Osteoblast (primary cell): Measurements from ENCODE around the gene SEC63. TPM values are rescaled to one million over a fixed set of nuclear protein-coding genes. Genes with fewer than 3 reads are reported as not detected.
"Not testable (repeated sequence)": the region's sequence is repeated elsewhere in the genome, so short reads cannot be mapped to it uniquely, and the experiment has no call there.

Experiments
- DNase-seq: peaks from one replicate; pipeline ENCODE4 v3.0.0; 2011; ENCODE audit warnings: low spot score, mixed read lengths; ENCODE audit not compliant: insufficient read length; ENCODE audit errors: missing footprints
- H2AFZ ChIP-seq: 2 replicates; pipeline ENCODE4 v1.6.0; 2011; ENCODE audit warnings: mild to moderate bottlenecking, low read length
- H3K27ac ChIP-seq: 2 replicates; pipeline ENCODE4 v1.5.1; 2011; ENCODE audit warnings: mild to moderate bottlenecking, low read depth, low read length, moderate library complexity
- H3K27me3 ChIP-seq: 2 replicates; pipeline ENCODE4 v1.6.0; 2012; ENCODE audit warnings: mild to moderate bottlenecking, control low read depth, inconsistent platforms, low read length, moderate library complexity; ENCODE audit not compliant: insufficient read depth
- H3K36me3 ChIP-seq: 2 replicates; pipeline ENCODE4 v1.5.1; 2011; ENCODE audit warnings: mild to moderate bottlenecking, low read length, control low read depth, moderate library complexity; ENCODE audit not compliant: insufficient read depth
- H3K4me1 ChIP-seq: 2 replicates; pipeline ENCODE4 v1.5.1; 2011; ENCODE audit warnings: mild to moderate bottlenecking, low read length, control low read depth, moderate library complexity; ENCODE audit not compliant: insufficient read depth
- H3K4me2 ChIP-seq: 2 replicates; pipeline ENCODE4 v1.6.0; 2011; ENCODE audit warnings: mild to moderate bottlenecking, low read length; ENCODE audit not compliant: insufficient read depth
- H3K4me3 ChIP-seq: fragments of 200-600 bp; sonication (generic); 3 replicates; pipeline ENCODE4 v1.5.1; 2012; ENCODE audit warnings: mild to moderate bottlenecking, low read length, inconsistent platforms; ENCODE audit not compliant: insufficient read depth
- H3K79me2 ChIP-seq: 2 replicates; pipeline ENCODE4 v1.6.0; 2012; ENCODE audit warnings: mild to moderate bottlenecking, low read length, control low read depth, inconsistent platforms; ENCODE audit not compliant: insufficient read depth
- H3K9me3 ChIP-seq: 2 replicates; pipeline ENCODE4 v1.5.1; 2011; ENCODE audit warnings: low read depth, low read length, control low read depth
- H4K20me1 ChIP-seq: 2 replicates; pipeline ENCODE4 v1.6.0; 2012; ENCODE audit warnings: mild to moderate bottlenecking, low read length, control low read depth; ENCODE audit not compliant: insufficient read depth
- CTCF ChIP-seq: IDR thresholded peaks from 2 replicates; pipeline ENCODE4 v1.5.1; 2011; ENCODE audit warnings: mild to moderate bottlenecking, low read depth, low read length, moderate library complexity; ENCODE audit errors: extremely low read depth
- total RNA-seq: library from RNA; depleted of rRNA; stranded (reverse); fragments of >200 nt; gene quantifications from 2 replicates; pipeline ENCODE4 v1.2.3, GENCODE V29; 2012

SEC63 gene
- total RNA-seq, 1 donor, result 35.8 TPM

DNA sequence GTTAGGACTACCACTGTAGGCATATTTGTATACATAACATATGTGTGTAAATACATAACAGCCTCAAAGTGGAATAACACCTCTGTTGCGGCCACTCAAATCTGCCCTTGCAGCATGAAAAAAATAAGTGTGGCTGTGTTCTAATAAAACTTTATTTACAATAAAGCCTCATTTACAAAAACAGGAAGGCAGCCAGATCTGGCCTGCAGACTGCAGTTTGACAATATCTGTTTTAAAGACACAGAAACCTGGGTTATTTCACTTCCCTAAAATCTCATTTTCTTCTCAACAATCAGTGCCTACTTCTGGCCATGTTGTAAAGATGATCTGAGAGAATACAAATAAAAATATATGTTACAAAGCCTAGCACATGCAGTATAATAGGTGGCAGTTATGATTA lies 80.0 kb downstream of the SEC63 start:
- Histone ChIP-seq H3K4me1 (no peaks in the 10 kb centered on the region), H2AFZ (no peak overlapping the region), H3K27me3 (no peaks in the 10 kb centered on the region), H3K79me2 (peaks cover 2% of the 10 kb centered on the region), H3K27ac (no peak overlapping the region), H3K36me3 (peaks cover 42% of the 10 kb centered on the region), H3K9me3 (no peaks in the 10 kb centered on the region), H4K20me1 (no peaks in the 10 kb centered on the region), H3K4me3 (no peak overlapping the region), H3K4me2 (no peak overlapping the region)
- TF ChIP-seq CTCF, result no peak
- no peak for DNase-seq

GRCh38 chr6:107871976-107872375 lies 86.0 kb downstream of the SEC63 start:
- H3K36me3 ChIP-seq, result peaks cover 18% of the 10 kb centered on the region
- H3K4me2 ChIP-seq, result no peak overlapping the region
- DNase-seq, result no peak
- H3K4me3 ChIP-seq, result no peak overlapping the region
- H3K27me3 ChIP-seq, result no peaks in the 10 kb centered on the region
- H4K20me1 ChIP-seq, result peaks cover 9% of the 10 kb centered on the region
- peaks cover 2% of the 10 kb centered on the region for H3K79me2 ChIP-seq
- H3K27ac ChIP-seq, result no peak overlapping the region
- no peaks in the 10 kb centered on the region for H3K9me3 ChIP-seq
- no peak overlapping the region for H2AFZ ChIP-seq
- no peak for TF ChIP-seq CTCF
- peaks cover 32% of the 10 kb centered on the region for H3K4me1 ChIP-seq

DNA sequence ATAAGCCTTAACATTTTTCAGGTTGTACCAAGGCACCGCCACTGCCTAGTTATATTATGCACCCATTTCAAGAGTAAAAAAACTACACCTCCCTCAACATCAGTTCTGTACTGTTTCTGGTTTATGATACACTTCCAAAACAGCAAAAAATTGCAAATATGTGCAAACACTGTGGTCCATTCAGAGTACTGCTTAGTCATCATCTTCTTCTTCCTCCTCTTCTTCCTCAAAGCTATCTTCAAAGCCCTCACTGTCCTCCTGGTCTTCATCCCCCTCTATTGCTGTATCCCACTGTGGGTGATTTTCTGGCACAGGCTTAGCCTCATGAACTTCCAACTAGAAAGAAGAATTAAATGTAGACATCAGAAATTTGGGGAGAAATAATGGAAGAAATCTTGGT lies 86.5 kb downstream of the SEC63 start:
- H2AFZ ChIP-seq, H4K20me1 ChIP-seq, DNase-seq, H3K9me3 ChIP-seq, H3K27me3 ChIP-seq, H3K4me2 ChIP-seq, H3K27ac ChIP-seq, H3K4me3 ChIP-seq, H3K79me2 ChIP-seq: not testable (repeated sequence)
- Histone ChIP-seq H3K36me3 (peaks cover 14% of the 10 kb centered on the region), H3K4me1 (peaks cover 32% of the 10 kb centered on the region)

GRCh38 chr6:107871016-107871415 lies 87.0 kb downstream of the SEC63 start:
- Histone ChIP-seq H3K4me2 (no peak overlapping the region), H3K27ac (no peak overlapping the region), H3K27me3 (no peaks in the 10 kb centered on the region), H3K4me1 (peaks cover 32% of the 10 kb centered on the region), H3K4me3 (no peak overlapping the region), H3K9me3 (no peaks in the 10 kb centered on the region), H4K20me1 (peaks cover 9% of the 10 kb centered on the region), H3K79me2 (peaks cover 2% of the 10 kb centered on the region), H3K36me3 (peaks cover 14% of the 10 kb centered on the region), H2AFZ (no peak overlapping the region)
- no peak for TF ChIP-seq CTCF
- no peak for DNase-seq
